Thyroid gland (tissue), 4 donors: Measurements from ENCODE around the gene LPCAT4.

Experiments
- CTCF ChIP-seq, 6 experiments: fragments of 200-600 bp in 3 of 6; fragments of 450-650 bp in 3 of 6; sonication (generic) in 3 of 6; IDR thresholded peaks; one replicate each; pipeline ENCODE4 v1.5.1; 2016 to 2019; ENCODE audit warnings: antibody characterized with exemption in 6 of 6, mild to moderate bottlenecking in 2 of 6, inconsistent platforms in 1 of 6, moderate library complexity in 1 of 6
- POLR2A ChIP-seq, 2 donors: fragments of 450-650 bp; IDR thresholded peaks; one replicate each; pipeline ENCODE4 v1.6.1; 2017; ENCODE audit warnings: antibody characterized with exemption in 2 of 2, mild to moderate bottlenecking in 2 of 2, moderate library complexity in 1 of 2

GRCh38 chr15:34373951-34374350, 7.0 kb upstream of the LPCAT4 start:
- TF ChIP-seq POLR2A (IDR thresholded peaks at IDR 0.05) (no peak), CTCF (IDR thresholded peaks at IDR 0.05) (no peak)
